HG03108 (cell line): ENCODE results near the gene CDH6.

Experiments used
- ATAC-seq: cut with Tn5 transposase; IDR thresholded peaks from one replicate; pipeline ENCODE4 v1.9.1; 2021; ENCODE audit warnings: moderate library complexity; ENCODE audit not compliant: unreplicated experiment

The CDH6 gene

GRCh38 chr5:31193591-31194467 lies at the start of gene CDH6:
Gene CDH6 (plus strand): TSS chr5:31193686. CDS start chr5:31267474, 73,788 bp downstream.
- ATAC-seq = no peak

- ATAC-seq = no peak
Measured at GRCh38 chr5:31144364-31144763, 49.1 kb upstream of the CDH6 start.

DNA sequence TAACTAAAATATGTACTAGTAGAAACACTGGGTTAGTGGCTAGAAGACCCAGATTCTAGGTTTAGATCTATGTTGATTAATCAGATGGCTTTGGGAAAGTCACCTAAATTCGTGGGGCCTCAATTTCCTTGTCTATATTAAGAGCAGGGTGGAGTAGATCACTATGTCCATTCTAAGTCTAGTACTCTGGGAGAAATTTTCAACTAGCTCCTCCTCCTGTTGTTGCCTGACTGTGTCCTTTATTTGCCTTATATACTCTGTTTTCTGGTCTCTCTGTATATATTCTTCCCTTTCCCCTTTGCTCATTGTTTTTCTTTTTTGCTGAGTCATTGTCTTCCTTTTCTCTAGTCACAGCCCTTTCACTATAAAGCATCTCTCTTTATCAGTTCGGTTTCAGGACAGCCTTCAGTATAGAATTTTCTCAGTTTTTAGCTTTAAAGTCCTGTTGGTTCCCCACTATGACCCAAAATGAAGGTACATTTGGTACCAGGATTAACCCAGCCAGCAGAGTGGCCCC lies 44.5 kb upstream of the CDH6 start:
- ATAC-seq = no peak

- ATAC-seq = no peak
Measured at GRCh38 chr5:31153521-31153920, 40.0 kb upstream of the CDH6 start.

GRCh38 chr5:31156631-31157160 lies 36.8 kb upstream of the CDH6 start:
- no peak for ATAC-seq

DNA sequence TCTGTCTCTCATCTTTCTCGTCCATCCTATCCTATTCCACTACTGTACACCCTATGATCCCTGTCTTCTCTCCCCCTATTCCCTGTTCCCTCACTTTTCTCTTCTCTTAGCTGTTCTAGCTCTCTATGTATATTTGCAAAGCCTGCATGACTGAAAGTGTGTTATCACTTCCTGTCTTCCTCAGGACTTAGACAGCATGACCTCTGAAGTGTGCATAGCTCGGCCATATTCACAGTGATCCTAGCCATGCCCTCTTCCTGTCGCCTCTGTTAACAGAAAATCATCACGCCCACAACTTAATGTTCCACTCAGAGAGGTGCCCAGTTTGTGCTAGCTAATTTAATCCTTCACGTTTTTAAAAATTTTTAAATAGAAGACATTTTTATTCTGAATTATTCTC lies 35.8 kb upstream of the CDH6 start:
- ATAC-seq = no peak

- no peak for ATAC-seq
Measured at GRCh38 chr5:31158686-31159085, 34.8 kb upstream of the CDH6 start.

GRCh38 chr5:31161781-31162181 lies 31.7 kb upstream of the CDH6 start:
- no peak for ATAC-seq

GRCh38 chr5:31165729-31166128 lies 27.8 kb upstream of the CDH6 start:
- ATAC-seq = no peak

DNA sequence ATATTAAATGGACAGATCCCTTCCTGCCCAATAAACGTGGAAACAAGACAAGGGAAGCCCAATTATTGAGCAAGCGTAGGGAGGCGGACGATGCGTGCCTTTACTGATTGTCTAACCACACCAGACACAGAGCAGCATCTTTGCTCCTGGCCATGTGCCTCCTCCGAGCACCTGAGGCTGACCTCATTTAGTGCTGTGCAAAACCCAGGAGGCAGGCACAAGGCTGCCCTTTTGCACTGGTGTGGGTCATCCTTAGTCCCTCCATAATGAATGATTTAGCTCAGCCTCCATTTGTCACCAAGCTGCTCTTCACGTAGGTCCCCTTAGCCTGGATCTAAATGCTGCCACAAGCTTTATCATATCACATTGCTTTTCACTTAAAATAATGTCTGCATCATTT lies 24.1 kb upstream of the CDH6 start:
- ATAC-seq = no peak

DNA sequence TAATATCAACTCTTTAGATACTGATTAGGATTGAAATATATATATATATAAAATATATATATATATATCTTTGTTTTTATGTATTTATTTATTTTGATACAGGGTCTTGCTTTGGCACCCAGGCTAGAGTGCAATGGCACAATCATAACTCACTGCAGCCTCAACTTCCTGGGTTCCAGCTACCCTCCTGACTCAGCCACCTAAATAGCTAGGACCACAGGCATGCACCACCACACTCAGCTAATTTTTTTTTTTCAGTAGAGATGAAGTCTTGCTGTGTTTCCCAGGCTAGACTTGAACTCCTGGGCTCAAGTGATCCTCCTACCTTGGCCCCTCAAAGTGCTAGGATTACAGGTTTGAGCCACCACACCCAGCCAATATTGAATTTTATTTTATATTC lies 20.6 kb upstream of the CDH6 start:
- no peak for ATAC-seq

- ATAC-seq = no peak
Measured at GRCh38 chr5:31173614-31174013, 19.9 kb upstream of the CDH6 start.

DNA sequence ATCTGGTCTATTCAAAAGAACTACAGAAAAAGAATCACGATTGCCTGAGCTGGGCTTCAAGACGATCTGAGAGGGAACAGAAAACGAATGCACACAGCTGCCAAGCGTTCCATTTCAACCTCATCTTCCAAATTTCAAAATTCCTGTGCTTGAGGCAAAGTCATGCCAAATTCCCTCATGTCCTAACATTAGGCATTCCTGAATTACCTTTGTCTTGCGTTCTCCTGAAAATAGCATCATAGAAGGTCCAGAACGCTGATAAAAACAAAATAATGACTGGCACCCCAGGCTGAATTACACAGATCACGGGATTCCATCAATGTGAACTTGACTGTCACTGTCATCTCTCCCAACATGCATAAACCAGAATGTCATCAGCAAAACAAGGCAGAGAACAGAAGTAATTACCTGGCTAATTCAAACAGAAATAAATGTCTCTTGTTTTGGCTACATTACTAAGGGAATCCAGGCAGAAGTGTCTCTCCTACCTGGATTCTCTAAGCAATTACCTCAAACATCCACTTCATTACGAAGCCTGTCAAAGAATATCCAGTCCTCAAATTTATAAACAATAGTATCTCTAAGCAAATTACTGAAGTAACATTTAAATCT lies 12.0 kb upstream of the CDH6 start:
- no peak for ATAC-seq

- ATAC-seq = no peak
Measured at GRCh38 chr5:31182136-31182535, 11.3 kb upstream of the CDH6 start.

DNA sequence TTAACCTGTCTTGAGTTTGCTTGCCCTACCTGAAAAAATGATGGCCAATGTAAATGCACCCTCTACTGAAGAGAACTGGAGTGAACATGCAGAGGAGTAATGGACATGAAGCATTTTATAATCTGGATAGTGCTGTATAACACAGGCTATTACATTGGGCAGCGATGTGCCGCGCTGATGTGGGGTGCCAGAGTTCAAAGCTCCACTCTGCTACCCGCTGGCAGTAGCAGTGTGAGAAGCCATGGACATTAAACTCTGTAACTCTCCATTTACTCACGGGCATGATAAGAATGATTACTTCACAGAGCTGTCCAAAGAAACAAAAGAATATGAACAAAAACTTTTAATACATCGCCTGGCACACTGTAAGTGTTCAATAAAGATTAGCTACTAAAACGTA lies 7.5 kb upstream of the CDH6 start:
- no peak for ATAC-seq

- ATAC-seq = no peak
Measured at GRCh38 chr5:31186672-31187267, 6.7 kb upstream of the CDH6 start.

DNA sequence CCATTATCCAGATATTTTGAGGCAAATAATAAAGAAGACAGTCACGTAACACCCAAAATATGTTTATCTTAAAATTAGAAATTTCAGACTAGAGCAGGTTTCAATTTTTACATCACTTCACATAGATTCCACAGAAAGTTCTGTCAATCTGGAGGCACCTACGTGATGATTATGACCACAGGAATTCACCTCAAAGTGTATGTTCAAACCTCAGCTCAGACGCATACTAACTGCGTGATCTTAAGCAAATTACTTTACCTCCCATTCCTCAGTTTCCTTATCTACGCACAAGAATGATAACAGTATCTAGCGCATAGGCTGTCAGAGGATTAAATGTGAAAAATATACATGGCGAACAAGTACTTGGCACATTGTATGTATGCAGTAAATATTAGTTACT lies 5.9 kb upstream of the CDH6 start:
- ATAC-seq = no peak

- ATAC-seq = no peak
Measured at GRCh38 chr5:31192442-31192841, 1.0 kb upstream of the CDH6 start.

DNA sequence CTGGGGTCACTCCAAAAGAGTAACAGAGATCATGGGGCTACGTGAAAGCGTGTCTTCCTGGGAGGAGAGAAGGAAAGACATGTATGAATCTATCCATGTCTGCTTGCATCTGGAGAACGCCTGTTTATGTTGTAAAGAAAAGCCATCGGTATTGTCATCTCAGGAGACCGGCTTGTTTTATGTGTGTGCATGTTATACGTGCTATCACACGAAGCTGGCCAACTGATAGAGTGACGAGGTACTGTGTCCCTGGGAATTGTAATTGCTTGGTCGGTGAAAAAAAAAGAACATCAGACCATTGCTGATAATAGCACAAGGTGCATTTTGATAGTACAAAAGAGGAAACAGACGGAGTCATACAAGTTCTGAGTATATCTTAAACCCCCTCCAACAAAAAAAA lies 370 bp upstream of the CDH6 start:
- no peak for ATAC-seq

DNA sequence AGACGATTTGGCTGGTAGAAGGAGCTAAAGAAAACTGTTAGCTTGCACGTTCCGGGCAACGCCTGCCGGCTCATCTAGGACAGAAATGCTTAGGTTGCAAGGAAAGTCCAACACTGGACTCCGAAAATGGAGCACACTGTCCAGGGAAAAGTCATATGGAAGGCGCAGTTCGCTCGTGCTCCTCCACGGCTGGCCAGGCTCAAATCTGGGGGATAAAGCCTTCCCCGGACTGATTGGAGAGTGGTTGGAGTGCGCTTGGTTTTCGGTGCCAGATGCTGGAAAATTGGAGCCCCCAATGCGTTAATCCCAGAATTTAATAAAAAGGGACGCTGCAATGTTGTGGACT lies 955 bp downstream of the CDH6 start:
- no peak for ATAC-seq

- no peak for ATAC-seq
Measured at GRCh38 chr5:31194892-31195555, 1.5 kb downstream of the CDH6 start.
